Measurements from ENCODE around the gene KIZ.

The KIZ gene

DNA sequence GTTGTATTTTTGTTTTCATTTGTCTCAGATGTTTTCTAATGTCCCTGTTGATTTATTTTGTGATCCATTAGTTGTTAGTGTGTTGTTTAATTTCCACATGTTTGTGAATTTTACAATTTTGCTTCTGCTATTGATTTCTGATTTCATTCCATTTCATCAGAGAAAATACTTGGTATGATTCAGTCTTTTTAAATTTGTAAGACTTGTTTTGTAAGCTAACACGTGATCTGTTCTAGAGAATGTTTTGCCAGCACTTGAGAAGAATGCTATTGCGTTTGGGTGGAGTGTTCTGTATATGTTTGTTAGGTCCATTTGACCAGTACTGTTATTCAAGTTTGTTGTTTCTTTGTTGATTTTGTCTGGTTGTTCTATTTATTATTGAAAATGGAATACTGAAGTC is 53.9 kb downstream of the KIZ start:
- no peak for DNase-seq (ENCODE audit: low read depth)

DNA sequence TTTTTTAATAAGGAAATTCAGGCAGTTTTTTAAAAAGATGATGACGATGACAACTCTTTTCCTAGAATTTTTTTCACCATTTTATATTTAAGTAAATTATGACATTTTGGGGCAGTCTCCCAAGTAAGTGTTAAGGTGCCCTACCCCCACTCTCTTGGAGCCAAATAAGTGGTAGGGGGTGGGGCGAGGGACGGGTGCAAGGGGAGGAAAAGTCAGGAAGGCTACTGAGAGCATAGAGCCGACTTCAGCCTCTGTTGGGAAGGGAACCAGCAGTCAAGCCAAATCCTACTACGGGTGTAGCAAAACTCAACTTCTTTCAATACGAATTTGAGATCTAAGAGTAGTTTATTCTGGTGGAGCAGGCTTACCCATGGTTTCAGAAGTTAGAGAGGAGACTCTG is 54.4 kb downstream of the KIZ start:
- DNase-seq (ENCODE audit: low read depth) = no peak

DNA sequence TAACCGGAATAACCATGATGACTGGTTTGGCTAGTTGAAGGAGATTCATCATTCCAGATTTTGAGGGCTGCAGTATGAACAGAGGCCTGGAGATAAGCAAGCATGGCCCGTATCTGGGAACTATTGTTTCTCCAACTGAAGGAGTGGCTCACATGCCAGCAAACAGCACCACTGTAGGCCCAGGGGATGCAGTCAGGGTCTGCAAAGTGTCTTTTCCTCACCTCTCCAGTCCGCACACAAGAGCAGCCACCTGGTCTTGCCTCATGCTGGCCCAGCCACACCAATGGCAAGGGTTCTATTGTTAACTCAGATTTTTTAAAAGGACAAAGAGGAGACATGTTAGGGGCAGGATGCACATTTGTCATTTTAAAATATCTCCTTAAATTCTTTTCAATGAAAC is 55.1 kb downstream of the KIZ start:
- DNase-seq (ENCODE audit: low read depth) = no peak

DNA sequence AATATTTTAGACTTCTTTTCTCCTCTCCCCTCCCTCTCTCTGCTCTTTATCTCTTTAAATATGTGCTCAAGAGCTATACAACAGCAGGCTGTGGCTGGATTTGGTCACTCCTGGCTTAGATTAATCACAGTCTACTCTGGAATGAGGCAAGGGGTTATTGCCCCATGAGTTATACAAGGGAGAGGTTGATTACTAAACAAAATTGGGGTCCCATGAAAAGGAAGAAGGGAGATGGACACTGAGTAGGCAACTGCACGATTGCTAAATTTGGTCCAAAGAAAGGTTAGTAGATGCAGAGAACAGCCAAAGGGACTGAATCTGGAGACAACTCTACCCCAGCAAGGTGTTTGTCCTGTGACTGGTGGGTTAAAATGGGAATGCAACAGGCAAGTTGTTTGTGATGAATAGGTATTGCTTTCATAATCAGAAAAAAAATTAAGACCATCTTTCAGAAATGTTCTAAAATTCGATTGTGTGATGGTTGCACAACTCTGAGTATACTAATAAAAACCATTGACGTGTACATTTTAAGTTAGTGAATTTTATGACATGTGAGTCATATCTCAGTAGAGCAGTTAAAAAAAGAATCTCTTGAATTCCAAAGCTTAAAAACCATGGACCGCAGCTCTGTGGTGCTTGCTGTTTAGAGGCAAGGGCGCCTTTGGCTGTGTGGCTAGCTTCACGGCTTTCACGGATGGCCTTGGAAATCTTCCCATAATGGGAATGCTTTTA is 57.1 kb downstream of the KIZ start:
- DNase-seq (ENCODE audit: low read depth) = no peak

DNA sequence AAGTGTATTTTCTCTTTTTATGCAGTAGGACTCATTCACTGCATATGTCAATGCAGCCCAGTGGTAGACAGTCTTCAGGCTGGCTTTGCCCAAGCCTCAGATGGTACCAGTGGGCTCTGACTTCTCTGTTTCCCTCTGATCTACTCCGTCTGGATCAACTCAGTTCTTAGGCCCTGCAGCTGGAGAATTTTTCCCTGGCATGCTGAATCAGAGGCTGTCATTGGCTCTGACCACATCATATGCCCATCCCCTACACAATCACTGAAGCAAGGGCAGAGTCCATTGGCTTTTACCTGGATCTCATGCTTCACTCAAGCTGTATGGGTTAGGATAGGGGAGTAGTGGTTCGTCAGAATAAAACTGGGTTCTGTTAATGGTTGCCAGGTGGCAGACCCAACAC is 57.8 kb downstream of the KIZ start:
- DNase-seq (ENCODE audit: low read depth) = no peak

DNA sequence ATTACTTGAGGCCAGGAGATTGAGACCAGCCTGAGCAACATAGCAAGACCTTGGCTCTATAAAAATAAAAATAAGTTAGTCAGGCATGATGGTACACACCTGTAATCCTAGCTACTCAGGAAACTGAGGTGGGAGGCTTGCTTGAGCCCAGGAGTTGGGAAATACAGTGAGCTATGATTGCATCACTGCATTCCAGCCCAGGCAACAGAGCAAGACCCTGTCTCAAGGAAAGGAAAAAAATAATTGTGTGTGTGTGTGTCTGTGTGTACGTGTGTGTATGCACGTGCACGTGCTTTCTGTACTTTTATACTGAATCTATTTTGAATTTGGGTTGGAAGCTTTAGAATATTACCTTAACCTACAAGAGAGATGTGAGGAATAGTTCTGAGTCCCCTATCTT is 58.9 kb downstream of the KIZ start:
- DNase-seq (ENCODE audit: low read depth) = no peak

DNA sequence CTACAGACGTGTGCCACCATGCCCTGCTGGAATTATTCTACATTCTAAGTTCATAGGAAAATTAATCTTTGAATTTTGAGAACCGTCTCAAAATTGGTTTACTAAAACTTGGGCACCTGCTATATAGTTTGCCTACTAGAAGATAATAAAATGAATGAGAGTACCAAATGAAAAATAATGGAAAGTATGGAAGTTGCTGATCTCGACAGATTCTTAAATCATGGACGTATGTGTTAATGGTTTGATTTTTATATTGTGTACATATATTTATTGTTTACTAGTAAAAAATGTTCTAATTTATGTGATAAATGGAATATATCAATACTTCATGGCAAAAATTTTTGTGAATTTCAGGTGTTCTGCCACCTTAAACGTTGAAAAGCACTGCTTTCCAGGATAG is 60.0 kb downstream of the KIZ start:
- DNase-seq (ENCODE audit: low read depth) = no peak

DNA sequence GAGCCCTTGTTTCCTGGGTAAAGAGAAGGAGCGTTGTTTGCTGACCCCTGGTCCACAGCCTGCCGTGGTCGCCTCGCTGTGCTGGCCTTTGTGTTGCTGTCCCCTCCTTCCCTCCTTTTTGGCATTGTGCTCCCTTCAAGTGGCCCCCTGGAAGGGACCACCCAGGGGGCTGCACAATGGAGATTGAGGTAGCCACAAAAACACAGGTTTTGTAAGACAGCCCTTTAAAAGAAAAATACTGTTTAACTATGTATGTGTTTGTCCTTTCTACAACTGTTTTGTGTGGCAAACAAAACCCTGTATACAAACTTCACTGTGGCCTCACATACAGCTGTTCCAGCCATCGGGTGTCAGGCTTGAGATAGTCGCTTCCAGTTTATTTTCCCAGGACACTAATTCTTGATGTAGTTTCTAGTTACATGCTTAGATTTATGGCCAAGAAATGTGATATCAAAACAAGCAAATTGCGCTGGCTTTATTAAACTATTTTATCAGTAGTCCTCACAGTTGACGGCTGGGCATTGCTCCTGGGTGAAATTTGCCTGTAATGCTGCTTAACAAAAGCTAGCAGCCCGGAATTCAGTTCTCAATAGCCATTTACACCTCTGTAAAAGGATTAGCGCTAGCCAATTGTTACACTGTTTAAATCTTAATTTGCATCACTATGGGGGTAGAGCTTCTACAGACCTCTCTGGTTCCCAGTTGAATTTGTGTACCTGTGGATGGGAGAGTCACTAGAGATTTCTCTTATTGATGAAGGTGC is 64.1 kb downstream of the KIZ start:
- DNase-seq (ENCODE audit: low read depth) = no peak

DNA sequence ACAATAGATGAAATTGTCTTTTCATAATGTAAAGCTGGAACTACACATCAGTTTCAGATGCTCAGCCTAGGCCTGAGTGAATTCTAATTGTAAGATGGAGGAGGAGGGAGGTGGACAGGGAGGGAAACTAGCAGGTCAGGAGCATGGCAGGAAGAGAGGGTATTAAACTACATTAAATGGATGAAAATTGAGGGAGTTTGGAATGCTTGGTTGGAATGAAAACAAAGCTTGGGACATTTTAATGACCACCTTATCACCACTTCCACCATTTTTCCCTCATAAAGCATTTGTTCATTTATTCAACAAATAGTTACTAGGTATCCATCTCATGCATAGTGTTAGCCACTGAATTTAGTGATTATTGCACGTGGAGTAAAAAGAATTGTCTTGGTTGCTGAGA is 65.0 kb downstream of the KIZ start:
- no peak for DNase-seq (ENCODE audit: low read depth)

DNA sequence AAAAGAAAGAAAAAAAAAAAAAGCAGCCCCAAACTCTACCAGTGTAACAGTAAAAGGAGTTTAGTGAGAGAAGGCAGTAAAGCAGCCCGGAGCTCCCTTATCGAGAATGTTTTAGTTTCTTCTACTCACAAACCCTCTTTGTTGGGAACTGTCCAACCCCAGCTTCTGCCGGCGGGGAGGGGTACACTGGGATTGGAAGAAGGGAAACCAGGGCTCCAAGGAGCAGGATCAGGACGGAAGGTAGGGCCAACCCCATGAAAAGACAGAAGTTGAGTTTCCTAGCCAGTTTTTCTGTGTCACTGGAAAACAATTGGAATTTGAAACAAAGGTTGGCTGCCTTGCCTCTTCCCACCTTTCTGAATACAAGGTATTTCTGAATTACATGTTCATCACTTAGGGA is 66.0 kb downstream of the KIZ start:
- no peak for DNase-seq (ENCODE audit: low read depth)

DNA sequence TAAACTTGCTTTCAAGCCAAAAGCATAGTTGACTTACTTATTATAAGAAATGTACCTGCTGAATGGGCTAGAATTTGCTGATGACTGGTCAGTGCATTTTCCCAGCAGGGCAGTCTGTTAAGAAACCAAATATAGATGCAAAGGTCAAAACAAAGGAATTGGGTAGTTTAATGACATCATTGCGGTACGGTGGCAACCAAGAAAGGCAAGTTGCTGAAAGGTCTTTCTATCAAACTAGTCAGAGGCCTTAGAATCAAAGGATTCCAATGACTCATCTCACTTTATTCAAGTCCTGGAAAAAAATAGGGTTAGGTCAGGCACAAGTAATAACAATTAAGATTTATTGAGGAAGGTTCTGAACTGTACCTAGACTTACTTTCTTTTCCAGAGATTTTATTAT is 76.4 kb downstream of the KIZ start:
- DNase-seq (ENCODE audit: low read depth) = no peak

DNA sequence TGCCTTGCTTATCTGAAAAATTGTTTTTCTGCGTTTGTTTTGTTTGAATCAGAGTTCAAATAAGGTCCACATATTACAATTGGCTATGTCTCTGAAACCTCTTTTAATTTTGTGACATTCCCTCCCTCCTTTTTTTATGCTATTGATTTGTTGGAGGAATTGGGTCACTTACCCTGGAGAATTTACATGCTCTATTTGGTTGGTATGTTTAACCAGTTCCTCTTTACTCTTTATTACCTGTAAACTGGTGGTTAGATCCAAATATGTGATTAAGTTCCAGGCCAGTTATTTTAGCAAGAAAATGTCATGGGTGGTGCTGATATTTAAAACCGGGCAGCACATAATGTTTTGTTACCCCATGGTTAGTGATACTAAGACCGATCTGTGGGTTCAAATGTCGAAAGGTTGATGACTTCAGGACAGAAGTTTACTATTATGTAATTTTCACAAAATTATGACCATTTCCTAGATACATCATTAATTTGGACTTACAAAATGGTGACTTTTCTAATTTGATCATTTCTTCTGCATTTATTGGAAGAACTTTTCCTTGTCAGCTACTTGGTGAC is 77.3 kb downstream of the KIZ start:
- no peak for DNase-seq (ENCODE audit: low read depth)

DNA sequence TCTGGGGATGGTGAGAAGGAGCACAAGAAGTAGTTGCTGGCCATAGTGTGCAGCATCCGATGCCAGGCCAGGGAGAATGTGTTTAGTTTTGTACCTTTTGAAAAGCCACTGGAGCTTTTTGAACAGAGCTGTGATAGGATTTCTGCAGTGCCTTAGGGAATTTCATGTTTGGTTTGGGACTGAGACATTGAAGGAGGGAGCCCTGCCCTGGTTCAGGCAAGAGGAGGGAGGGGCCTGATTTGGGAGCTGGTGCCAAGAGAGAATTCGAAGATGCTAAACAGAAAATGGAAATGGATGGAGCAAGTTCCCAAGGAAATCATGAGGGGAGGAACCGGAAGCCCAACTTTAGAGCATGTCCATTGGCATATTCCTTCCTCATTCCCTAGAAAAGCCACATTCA is 80.7 kb downstream of the KIZ start:
- no peak for DNase-seq (ENCODE audit: low read depth)

DNA sequence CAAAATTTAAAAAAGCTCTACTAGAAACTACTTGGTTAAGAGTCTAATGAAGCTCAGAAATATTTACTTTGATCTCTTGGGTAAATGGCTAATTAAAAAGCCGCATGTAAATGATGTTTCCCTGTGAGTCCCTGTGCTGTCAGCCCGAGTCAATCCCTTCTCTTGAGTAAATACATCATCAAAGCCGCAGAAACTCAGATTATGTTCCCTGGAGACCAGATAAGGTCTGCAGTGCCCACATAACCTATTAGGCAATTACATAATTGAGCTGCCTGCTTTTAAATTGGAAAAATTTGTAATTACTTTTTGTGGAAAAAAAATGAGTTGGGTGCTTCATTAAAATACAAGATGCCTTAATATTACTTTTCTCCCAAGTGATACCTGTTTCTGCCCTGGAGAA is 83.1 kb downstream of the KIZ start:
- no peak for DNase-seq (ENCODE audit: low read depth)

DNA sequence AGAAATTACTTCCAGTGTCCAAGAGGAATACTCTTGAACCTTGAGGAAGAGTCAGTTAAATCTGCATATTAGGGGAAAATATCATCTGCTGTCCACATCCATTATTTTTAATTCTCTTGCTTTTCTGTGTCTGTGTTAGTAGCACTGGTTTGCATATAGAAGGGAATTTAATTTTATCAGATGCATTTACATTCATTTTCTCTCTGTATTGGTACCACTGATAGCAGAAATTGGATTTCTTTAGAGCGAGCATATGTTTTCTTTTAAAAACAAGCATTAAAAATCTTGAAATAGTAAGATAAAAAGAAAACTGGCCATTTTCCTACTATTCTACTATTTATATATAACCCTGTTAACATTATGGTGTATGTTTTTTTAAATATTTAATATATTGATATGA is 83.8 kb downstream of the KIZ start:
- DNase-seq (ENCODE audit: low read depth) = no peak

DNA sequence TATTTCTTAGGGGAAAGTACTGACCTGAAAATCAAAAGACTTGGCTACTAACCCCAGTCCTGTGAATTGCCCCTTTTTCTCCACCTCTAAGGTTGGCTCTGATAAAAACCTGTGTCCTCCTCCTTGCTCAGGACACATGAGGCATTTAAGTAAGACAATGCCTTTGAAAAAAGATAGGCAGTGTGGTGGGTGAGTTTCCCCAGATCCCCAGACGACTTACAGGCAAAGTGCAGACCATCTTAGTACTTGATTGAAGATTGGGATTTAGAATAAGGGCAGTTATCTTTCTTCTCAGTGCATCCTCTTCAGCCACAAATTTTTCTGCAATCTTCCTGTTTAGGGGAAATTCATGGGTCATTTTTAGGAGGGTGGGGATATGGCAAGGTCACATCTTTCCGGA is 87.8 kb downstream of the KIZ start:
- DNase-seq (ENCODE audit: low read depth) = no peak

DNA sequence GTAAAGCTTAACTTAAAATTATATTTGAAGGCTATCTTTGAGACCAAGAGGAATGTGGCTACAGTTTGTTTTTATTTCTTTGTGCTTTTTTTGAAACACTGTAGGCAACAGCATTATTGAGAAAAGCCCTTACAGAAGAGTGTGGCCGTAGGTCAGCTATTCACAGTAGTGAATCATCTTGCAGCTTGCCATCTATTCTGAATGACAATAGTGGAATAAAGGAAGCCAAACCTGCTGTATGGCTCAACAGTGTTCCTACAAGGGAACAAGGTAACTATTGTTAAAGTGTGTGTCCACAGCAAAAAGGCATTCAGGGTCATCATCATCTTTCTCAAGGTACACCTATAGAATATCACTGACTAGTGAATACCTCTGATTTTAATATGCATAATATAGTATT is 88.5 kb downstream of the KIZ start:
- DNase-seq (ENCODE audit: low read depth) = no peak

DNA sequence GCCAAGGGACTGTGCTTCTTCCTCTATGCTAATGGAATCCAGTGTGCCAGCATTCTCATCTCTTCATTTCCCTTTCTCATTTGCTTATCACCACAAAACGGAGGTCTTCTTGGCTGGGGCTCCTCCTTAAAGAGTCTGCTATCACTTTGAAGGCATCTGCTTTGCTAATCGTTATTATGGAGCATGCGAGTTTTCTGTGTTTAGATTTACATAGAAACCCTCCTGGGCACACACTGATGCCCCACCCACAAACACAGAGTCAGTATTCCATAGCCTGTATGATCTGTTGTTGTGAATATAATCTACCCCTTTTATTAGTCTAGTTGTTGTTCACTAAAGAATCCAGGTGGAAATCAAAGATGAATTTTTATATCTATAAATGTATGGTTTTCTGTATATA is 93.8 kb downstream of the KIZ start:
- DNase-seq (ENCODE audit: low read depth) = no peak

DNA sequence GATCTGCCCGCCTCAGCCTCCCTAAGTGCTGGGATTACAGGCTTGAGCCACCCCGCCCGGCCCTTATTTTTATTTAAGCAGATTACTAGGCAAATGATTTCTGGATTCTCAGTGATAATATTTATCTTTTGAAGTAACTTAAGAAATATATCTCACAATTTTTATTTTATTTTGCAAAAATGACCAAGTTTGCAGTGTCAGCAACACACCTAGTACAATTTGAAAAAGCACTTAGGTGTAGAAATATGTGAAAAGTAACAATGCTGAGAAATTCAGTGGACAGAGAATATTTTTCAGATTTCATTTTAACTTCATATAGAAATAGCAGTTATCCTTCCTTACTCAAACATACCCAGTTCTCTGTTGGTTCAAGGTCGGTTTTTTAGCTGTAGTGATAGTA is 98.3 kb downstream of the KIZ start:
- DNase-seq (ENCODE audit: low read depth) = no peak

DNA sequence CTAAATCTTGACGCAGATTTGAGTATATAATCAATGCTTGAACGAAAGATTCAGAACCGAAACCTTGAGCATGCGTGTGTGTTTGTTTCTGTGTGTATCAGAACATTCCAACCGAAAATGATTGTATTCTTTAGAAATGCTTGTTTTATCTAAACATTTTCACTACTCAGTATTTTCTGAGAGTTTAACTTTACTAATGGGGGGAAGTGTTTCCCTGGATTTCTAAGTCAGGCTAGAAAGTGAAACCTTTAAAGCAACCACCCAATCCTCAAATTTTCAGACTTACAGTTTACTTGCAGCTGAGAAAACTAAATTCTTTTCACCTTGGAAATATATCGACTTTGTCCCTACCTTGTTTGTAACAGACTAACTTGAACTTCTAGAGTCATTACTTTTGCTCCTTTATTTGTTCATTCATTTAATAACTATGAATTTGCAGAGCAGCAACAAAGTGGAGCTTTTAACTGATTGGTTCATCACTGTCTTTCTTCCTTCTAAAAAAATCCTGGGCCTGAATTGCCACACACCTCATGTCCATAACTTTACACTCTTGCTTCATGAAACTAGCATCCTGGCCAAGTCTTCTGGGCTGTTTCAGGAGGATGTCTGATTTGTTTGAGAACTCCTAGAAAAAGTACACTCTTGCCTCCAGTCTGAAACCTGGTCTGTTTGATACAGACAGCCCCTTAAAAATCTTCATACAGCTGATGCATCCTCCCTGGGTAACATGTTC is 99.5 kb downstream of the KIZ start:
- no peak for DNase-seq (ENCODE audit: low read depth)

DNA sequence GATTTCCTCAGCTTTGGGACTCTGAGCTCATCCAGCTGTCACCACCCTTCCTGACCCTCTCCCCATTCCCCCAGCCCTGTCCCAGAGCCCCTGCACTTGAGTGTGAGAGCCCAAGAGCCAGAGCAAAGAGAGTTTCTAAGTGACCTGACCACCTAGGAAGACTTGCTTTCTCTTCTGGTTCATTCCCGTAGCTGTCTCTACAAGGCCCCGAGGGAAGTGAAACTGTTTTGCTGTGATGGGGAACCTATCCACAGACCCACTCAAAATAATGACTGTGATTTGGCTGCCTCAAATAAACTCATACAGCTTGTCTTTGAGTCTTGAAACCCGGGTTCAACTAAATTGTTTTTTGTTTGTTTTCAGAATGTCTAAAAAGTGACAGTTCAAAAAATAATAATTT is 102.6 kb downstream of the KIZ start:
- DNase-seq (ENCODE audit: low read depth) = no peak

DNA sequence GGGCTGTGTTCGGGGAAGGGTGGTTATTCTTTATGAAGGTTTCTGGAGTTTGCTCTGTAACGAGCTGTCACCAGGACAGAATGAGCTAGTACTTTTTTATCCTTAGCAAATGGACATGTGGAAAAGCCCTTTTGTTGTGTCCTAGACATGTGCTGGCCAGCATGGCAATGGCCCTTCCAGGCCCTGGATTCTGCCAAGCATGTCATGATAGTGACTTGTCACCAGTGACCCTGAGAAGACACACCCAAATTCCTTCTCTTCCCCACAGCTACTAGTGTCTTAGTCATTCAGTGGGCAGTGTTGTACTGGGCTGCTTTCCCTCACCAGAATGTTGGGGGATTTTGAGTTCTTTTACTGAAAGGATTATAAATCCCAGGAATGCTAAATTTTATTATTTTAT is 103.3 kb downstream of the KIZ start:
- DNase-seq (ENCODE audit: low read depth) = no peak

DNA sequence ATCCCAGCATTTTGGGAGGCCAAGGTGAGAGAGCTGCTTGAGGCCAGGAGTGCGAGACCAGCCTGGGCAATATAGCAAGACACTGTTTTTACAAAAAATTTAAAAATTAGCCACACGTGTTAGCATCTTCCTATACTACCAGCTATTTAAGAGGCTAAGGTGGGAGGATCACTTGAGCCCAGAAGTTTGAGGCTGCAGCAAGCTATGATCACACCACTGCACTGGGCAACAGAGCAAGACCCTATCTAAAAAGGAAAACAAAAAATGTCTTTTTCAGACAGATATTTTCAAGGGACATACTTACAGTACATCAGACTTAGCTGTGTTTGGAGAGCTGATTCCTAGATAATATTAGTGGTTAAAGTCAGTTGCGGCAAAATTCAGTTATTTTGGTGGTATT is 104.3 kb downstream of the KIZ start:
- DNase-seq (ENCODE audit: low read depth) = no peak

Data from stimulated activated CD8-positive, alpha-beta memory T cell treated with anti-CD3 and anti-CD28 coated beads, Interleukin-15, amount 100 ng/mL, for 24 hours (primary cell).